Pancreas (tissue), 10 donors: ENCODE results near the gene C1orf35. TPM values are rescaled to one million over a fixed set of nuclear protein-coding genes. Genes with fewer than 3 reads are reported as not detected.
A peak's percentile ranks its signal among the peaks of the same experiment; 100 is the strongest.

ENCODE experiments used
- ATAC-seq, 4 donors: fragments of 200-7000 bp; cut with Tn5 transposase; one replicate each; pipeline versions ENCODE4 v1.8.0 to v1.9.1; 2020; ENCODE audit warnings: mild to moderate bottlenecking in 4 of 4, moderate library complexity in 4 of 4
- DNase-seq, 6 donors: peaks; one replicate each; pipeline ENCODE4 v3.0.0-alpha.2; 2020
- FAIRE-seq: peaks from 2 replicates; lab custom pipeline; 2012; peaks lifted over from hg19 to GRCh38; lab: Jason Lieb, UNC
- H3K27ac ChIP-seq, 4 donors: fragments of 200-600 bp; sonication (generic); 1 replicate in 3 of 4; 2 replicates in 1 of 4; pipeline versions ENCODE4 v1.5.0 to v1.8.0; 2020
- H3K27me3 ChIP-seq, 4 donors: fragments of 200-600 bp; one replicate each; pipeline ENCODE4 v1.8.0; 2021
- H3K36me3 ChIP-seq, 3 donors: fragments of 200-600 bp; sonication (generic) in 1 of 3; one replicate each; pipeline versions ENCODE4 v1.5.0 to v1.8.0; 2020 to 2021
- H3K4me1 ChIP-seq, 3 donors: fragments of 200-600 bp; one replicate each; pipeline ENCODE4 v1.8.0; 2021
- H3K4me3 ChIP-seq, 4 donors: fragments of 200-600 bp; sonication (generic) in 2 of 4; one replicate each; pipeline versions ENCODE4 v1.5.0 to v1.8.0; 2020 to 2021
- H3K9me3 ChIP-seq, 4 donors: fragments of 200-600 bp; one replicate each; pipeline ENCODE4 v1.8.0; 2021
- CTCF ChIP-seq, 4 donors: fragments of 200-600 bp; sonication (generic) in 3 of 4; IDR thresholded peaks; one replicate each; pipeline versions ENCODE4 v1.5.0 to v1.8.0; 2021; ENCODE audit warnings: antibody characterized with exemption in 4 of 4
- WGBS, 2 donors: extraction: QIAGEN DNeasy Blood & Tissue Kit; methylation state at CpG; one replicate each; pipeline ENCODE4 v1.1.7; 2013; 5-methylcytosine and 5-hydroxymethylcytosine counted together
- intact Hi-C, 3 donors: fragments of 100-400 bp; cut with DNase I; formaldehyde crosslinking; loops; one replicate each; pipeline versions ENCODE4 v1.11.1 to v1.14.2; 2022
- microRNA-seq, 2 donors: library from miRNA; unstranded; fragments of <30 nt; microRNA quantifications; one replicate each; pipeline versions ENCODE4 to v1.1.0, GENCODE V29; 2019 to 2020
- polyA plus RNA-seq, 2 donors: library from polyadenylated mRNA; stranded (reverse); fragments of 200-250 nt; gene quantifications; one replicate each; pipeline ENCODE4 v1.2.3, GENCODE V29; 2013
- total RNA-seq, 6 donors: library from RNA; stranded (reverse); fragmentation: NEBNext Ultra II Directional in 4 of 6; extraction: Animal tissue kit (Norgen Biotek cat#: 25700) in 4 of 6; gene quantifications; one replicate each; pipeline versions ENCODE4 v1.2.1 to v1.2.4, GENCODE V29; 2021 to 2023
- donor health status: healthy with polysubstance abuse.
- donor health status: DM: no; HTN: no; CAD: no; lungs with moderate emphysema.
- donor health status: DM: no; HTN: no; CAD: no.
- donor health status: control.
- donor health status: control.
- donor health status: Bipolar disorder and iron deficiency.
- donor health status: DM: yes; HTN: yes; CAD: no.
- donor health status: DM: no; HTN: no; CAD: no.
- donor health status: DM: no; HTN: no; CAD: no.
- donor health status: DM: yes; HTN: yes; CAD: no.

Gene C1orf35
- total and polyA plus RNA-seq, 8 donors: 6.3 to 33.2 (median 8.3) TPM

GRCh38 chr1:228058172-228058948 lies 44.8 kb downstream of the C1orf35 start:
- FAIRE-seq (no peak), ATAC-seq (no peak), DNase-seq (peak in 1 of 6 donors; percentile 56)
- intact Hi-C loops: no loop called here
- Histone ChIP-seq H3K4me3 (peak overlapping the region in 1 of 4 donors; percentile 54), H3K36me3 (no peaks in the 10 kb centered on the region), H3K4me1 (no peaks in the 10 kb centered on the region), H3K27ac (no peak overlapping the region), H3K27me3 (no peaks in the 10 kb centered on the region), H3K9me3 (no peaks in the 10 kb centered on the region)
- TF ChIP-seq CTCF (IDR thresholded peaks at IDR 0.05): no peak
- WGBS, 2 donors: 52 to 54% methylated on average over 18 of the region's 18 CpGs

Small RNAs within 50 kb of the gene (microRNA-seq; reads per million reads assigned to microRNA genes)
- gene MIR3620: 0.29 to 1.5 reads per million in 2 donors

Other genes with a start within 250 kb of the C1orf35 start
- gene WNT9A, start 155.4 kb downstream of the C1orf35 start, total RNA-seq: 1 to 10 TPM in 5 of 6 donors, under 1 TPM in 1; 0.72 to 2.9 (median 2.1) TPM
- 1 to 10 TPM in 1 of 2 donors, under 1 TPM in 1; 0.80 to 1.4 TPM for gene WNT9A, start 155.4 kb downstream of the C1orf35 start, polyA plus RNA-seq
- gene WNT3A, start 96.3 kb downstream of the C1orf35 start, total RNA-seq: not detected
- gene WNT3A, start 96.3 kb downstream of the C1orf35 start, polyA plus RNA-seq: under 1 TPM in 1 of 2 donors, not detected in 1; 0.08 TPM
- gene ARF1, start 20.6 kb downstream of the C1orf35 start, total RNA-seq: 100 to 1,000 TPM; 160 to 251 (median 205) TPM
- gene ARF1, start 20.6 kb downstream of the C1orf35 start, polyA plus RNA-seq: 100 to 1,000 TPM; 167 to 234 TPM
- gene MRPL55, start 6.0 kb upstream of the C1orf35 start, total RNA-seq: 10 to 100 TPM; 18.1 to 24.7 (median 23.9) TPM
- 100 to 1,000 TPM; 103 to 113 TPM for gene MRPL55, start 6.0 kb upstream of the C1orf35 start, polyA plus RNA-seq
- 100 to 1,000 TPM in 2 of 6 donors, 10 to 100 TPM in 4; 71.5 to 114 (median 98.6) TPM for gene GUK1, start 37.0 kb upstream of the C1orf35 start, total RNA-seq
- gene GUK1, start 37.0 kb upstream of the C1orf35 start, polyA plus RNA-seq: 100 to 1,000 TPM; 317 TPM
- gene GJC2, start 46.6 kb upstream of the C1orf35 start, total RNA-seq: under 1 TPM; 0.08 to 0.69 (median 0.34) TPM
- under 1 TPM; 0.59 to 0.80 TPM for gene GJC2, start 46.6 kb upstream of the C1orf35 start, polyA plus RNA-seq
- gene IBA57, start 62.5 kb upstream of the C1orf35 start, total RNA-seq: 10 to 100 TPM in 1 of 6 donors, 1 to 10 TPM in 5; 6.1 to 14.4 (median 8.0) TPM
- 1 to 10 TPM; 2.4 to 2.7 TPM for gene IBA57, start 62.5 kb upstream of the C1orf35 start, polyA plus RNA-seq
- 10 to 100 TPM in 4 of 6 donors, 1 to 10 TPM in 2; 7.9 to 16.5 (median 10.7) TPM for gene OBSCN, start 104.7 kb upstream of the C1orf35 start, total RNA-seq
- gene OBSCN, start 104.7 kb upstream of the C1orf35 start, polyA plus RNA-seq: 10 to 100 TPM; 50.7 to 61.4 TPM